Natural killer cell treated with Interleukin-12 subunit alpha and Interleukin-12 subunit beta and Interleukin-15 and Interleukin-18, amount 100 ng/mL, for 72 hours (primary cell): ENCODE data around the gene CMSS1. TPM values are rescaled to one million over a fixed set of nuclear protein-coding genes. Genes with fewer than 3 reads are reported as not detected.

Experiments used
- ATAC-seq, 2 donors: fragments of 150-1000 bp; cut with Tn5 transposase in 1 of 2; sonication (Bioruptor Pico), chemical (Tn5 transposase) in 1 of 2; 2 replicates each; pipeline ENCODE4 v1.10.0; 2021
- DNase-seq: peaks from one replicate; pipeline ENCODE4 v3.0.0; 2022; ENCODE audit warnings: low spot score
- H3K27ac Mint-ChIP-seq, 2 donors: 1 replicate in 1 of 2; 2 replicates in 1 of 2; pipeline ENCODE4 v1.8.0; 2022; ENCODE audit warnings: mixed read lengths in 2 of 2, mild to moderate bottlenecking in 1 of 2, moderate library complexity in 1 of 2
- H3K27me3 Mint-ChIP-seq, 2 donors: 1 replicate in 1 of 2; 2 replicates in 1 of 2; pipeline ENCODE4 v1.8.0; 2022; ENCODE audit warnings: mixed read lengths in 2 of 2
- H3K36me3 Mint-ChIP-seq: one replicate; pipeline ENCODE4 v1.8.0; 2022; ENCODE audit warnings: mixed read lengths
- H3K4me1 Mint-ChIP-seq, 2 donors: 1 replicate in 1 of 2; 2 replicates in 1 of 2; pipeline ENCODE4 v1.8.0; 2022; ENCODE audit warnings: low read depth in 2 of 2, mixed read lengths in 2 of 2, mild to moderate bottlenecking in 1 of 2
- H3K4me3 Mint-ChIP-seq: one replicate; pipeline ENCODE4 v1.8.0; 2022; ENCODE audit warnings: mixed read lengths
- H3K9me3 Mint-ChIP-seq: 2 replicates; pipeline ENCODE4 v1.8.0; 2022; ENCODE audit warnings: mixed read lengths
- total RNA-seq, 2 donors: library from RNA; stranded (reverse); gene quantifications; one replicate each; pipeline ENCODE4 v1.2.3, GENCODE V29; 2022

The CMSS1 gene
- total RNA-seq, 2 donors from 2014 or later: 35.7 to 67.8 TPM

DNA sequence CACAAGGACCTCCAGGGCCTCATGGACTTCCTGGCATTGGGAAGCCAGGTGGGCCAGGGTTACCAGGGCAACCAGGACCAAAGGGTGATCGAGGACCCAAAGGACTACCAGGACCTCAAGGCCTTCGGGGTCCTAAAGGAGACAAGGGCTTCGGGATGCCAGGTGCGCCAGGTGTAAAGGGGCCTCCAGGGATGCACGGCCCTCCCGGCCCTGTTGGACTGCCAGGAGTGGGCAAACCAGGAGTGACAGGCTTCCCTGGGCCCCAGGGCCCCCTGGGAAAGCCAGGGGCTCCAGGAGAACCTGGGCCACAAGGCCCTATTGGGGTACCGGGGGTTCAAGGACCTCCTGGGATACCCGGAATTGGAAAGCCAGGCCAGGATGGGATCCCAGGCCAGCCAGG is 23.2 kb upstream of the CMSS1 start:
- ATAC-seq (no peak), DNase-seq (no peak)
- H3K9me3 Mint-ChIP-seq: no peaks in the 10 kb centered on the region
- H3K27me3 Mint-ChIP-seq: peaks cover 12 to 15% of the 10 kb centered on the region in 2 donors
- no peaks in the 10 kb centered on the region for H3K36me3 Mint-ChIP-seq
- H3K4me1 Mint-ChIP-seq: no peaks in the 10 kb centered on the region
- H3K4me3 Mint-ChIP-seq: no peak overlapping the region
- no peak overlapping the region for H3K27ac Mint-ChIP-seq

- Mint-ChIP-seq H3K4me3 (no peak overlapping the region), H3K27me3 (peaks cover 6 to 10% of the 10 kb centered on the region in 2 donors), H3K9me3 (no peaks in the 10 kb centered on the region), H3K4me1 (no peaks in the 10 kb centered on the region), H3K36me3 (no peaks in the 10 kb centered on the region), H3K27ac (no peak overlapping the region)
- ATAC-seq (no peak), DNase-seq (no peak)
These were observed 22.1 kb upstream of the CMSS1 start for GRCh38 chr3:99795573-99795972.

DNA sequence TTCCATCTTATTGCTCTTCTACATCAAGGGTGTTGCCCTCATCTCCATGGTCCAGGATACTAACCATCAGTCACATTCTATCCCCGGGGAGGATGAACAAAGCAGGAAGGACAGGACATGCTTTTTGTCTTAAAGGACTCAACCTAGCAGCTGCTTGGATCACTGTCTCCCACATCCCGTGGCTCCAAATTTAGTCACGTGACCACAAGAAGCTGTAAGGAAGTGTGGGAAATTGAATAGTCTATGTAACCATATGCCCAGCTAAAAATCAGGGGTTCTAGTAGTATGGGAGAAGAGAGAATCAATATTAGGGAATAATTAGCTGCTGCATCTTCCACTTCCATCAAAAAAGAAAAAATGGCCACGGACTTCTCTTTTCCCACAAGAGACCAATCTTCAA is 18.2 kb upstream of the CMSS1 start:
- no peak for ATAC-seq
- Mint-ChIP-seq H3K9me3 (no peaks in the 10 kb centered on the region), H3K27ac (no peak overlapping the region)

GRCh38 chr3:99803297-99803696 is 14.4 kb upstream of the CMSS1 start:
- Mint-ChIP-seq H3K27ac (no peak overlapping the region), H3K4me3 (no peak overlapping the region), H3K36me3 (peaks cover 8% of the 10 kb centered on the region), H3K27me3 (peaks cover 0 to 8% of the 10 kb centered on the region in 2 donors), H3K9me3 (peaks cover 7% of the 10 kb centered on the region), H3K4me1 (no peaks in the 10 kb centered on the region)
- DNase-seq (no peak), ATAC-seq (no peak)

More for the DNA sequence above, 18.2 kb upstream of the CMSS1 start:
- Mint-ChIP-seq H3K36me3 (no peaks in the 10 kb centered on the region), H3K4me3 (no peak overlapping the region), H3K27me3 (peaks cover 0 to 3% of the 10 kb centered on the region in 2 donors), H3K4me1 (no peaks in the 10 kb centered on the region)
- DNase-seq: no peak

GRCh38 chr3:99805160-99805559 is 12.5 kb upstream of the CMSS1 start:
- no peak for ATAC-seq
- H3K4me1 Mint-ChIP-seq: no peaks in the 10 kb centered on the region
- no peak overlapping the region for H3K4me3 Mint-ChIP-seq
- DNase-seq: no peak
- peaks cover 0 to 8% of the 10 kb centered on the region in 2 donors for H3K27me3 Mint-ChIP-seq
- peaks cover 7% of the 10 kb centered on the region for H3K9me3 Mint-ChIP-seq
- no peak overlapping the region for H3K27ac Mint-ChIP-seq
- H3K36me3 Mint-ChIP-seq: peaks cover 8% of the 10 kb centered on the region

- DNase-seq: peak; percentile 73
- no peak for ATAC-seq
- Mint-ChIP-seq H3K27ac (no peak overlapping the region), H3K4me3 (no peak overlapping the region), H3K27me3 (peaks cover 8 to 13% of the 10 kb centered on the region in 2 donors), H3K36me3 (peaks cover 8% of the 10 kb centered on the region), H3K4me1 (no peaks in the 10 kb centered on the region), H3K9me3 (peaks cover 7% of the 10 kb centered on the region)
These were observed 9.4 kb upstream of the CMSS1 start for GRCh38 chr3:99808163-99808794.

DNA sequence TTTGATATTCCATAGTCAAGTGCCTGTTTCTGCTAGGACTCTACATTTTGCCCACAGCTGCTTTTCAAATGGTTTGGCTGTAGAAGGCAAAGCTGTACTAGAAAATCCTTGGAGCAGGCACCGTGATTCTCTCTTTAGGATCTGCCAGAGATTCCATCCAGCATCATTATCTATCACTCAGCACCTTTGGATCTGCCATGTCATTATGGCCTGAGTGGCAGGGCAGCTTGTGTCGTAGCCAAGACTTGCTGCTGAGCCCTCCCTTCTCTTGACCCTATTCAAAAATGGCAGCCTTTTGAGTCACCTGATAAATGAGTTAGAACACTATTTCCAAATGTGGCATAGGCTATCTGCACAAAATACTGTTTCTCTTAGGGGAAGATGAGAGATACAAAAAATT is 8.1 kb upstream of the CMSS1 start:
- H3K27ac Mint-ChIP-seq: no peak overlapping the region
- peaks cover 8 to 13% of the 10 kb centered on the region in 2 donors for H3K27me3 Mint-ChIP-seq
- H3K4me3 Mint-ChIP-seq: no peak overlapping the region
- DNase-seq: no peak
- no peak for ATAC-seq
- H3K36me3 Mint-ChIP-seq: peaks cover 8% of the 10 kb centered on the region
- no peaks in the 10 kb centered on the region for H3K4me1 Mint-ChIP-seq
- peaks cover 7% of the 10 kb centered on the region for H3K9me3 Mint-ChIP-seq

- H3K9me3 Mint-ChIP-seq: peaks cover 5% of the 10 kb centered on the region
- H3K4me1 Mint-ChIP-seq: no peaks in the 10 kb centered on the region
- no peak overlapping the region for H3K27ac Mint-ChIP-seq
- ATAC-seq (no peak), DNase-seq (no peak)
- peaks cover 8 to 13% of the 10 kb centered on the region in 2 donors for H3K27me3 Mint-ChIP-seq
- H3K4me3 Mint-ChIP-seq: no peak overlapping the region
- H3K36me3 Mint-ChIP-seq: peaks cover 6% of the 10 kb centered on the region
These were observed 7.3 kb upstream of the CMSS1 start for GRCh38 chr3:99810403-99810802.

GRCh38 chr3:99817047-99817436 is 620 bp upstream of the CMSS1 start:
- no peaks in the 10 kb centered on the region for H3K36me3 Mint-ChIP-seq
- H3K9me3 Mint-ChIP-seq: no peaks in the 10 kb centered on the region
- no peak for ATAC-seq
- no peak for DNase-seq
- peaks cover 5 to 7% of the 10 kb centered on the region in 2 donors for H3K27me3 Mint-ChIP-seq
- H3K27ac Mint-ChIP-seq: peak overlapping the region; percentile 80 to 94
- H3K4me3 Mint-ChIP-seq: peak overlapping the region; percentile 92
- peaks cover 23 to 25% of the 10 kb centered on the region in 2 donors for H3K4me1 Mint-ChIP-seq

DNA sequence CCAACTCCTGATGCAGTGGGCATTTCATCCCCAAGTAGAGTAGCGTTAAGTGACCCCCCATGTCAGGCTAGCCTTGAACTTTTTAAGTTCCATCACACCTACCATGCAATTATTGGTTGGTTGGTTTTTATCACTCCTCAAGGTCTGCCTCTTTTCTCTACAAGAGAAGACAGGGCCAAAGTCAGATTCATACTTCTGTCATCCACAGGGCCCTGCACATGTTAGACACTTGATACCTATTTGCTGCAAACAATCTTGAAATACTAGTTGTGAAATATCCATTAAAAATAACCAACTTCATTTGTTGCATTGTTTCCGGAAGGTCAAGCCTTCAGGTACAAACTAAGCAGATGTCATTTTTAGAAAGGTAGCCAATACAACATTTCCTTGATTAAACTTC is 1.2 kb downstream of the CMSS1 start:
- Mint-ChIP-seq H3K36me3 (no peaks in the 10 kb centered on the region), H3K4me1 (peaks cover 23 to 25% of the 10 kb centered on the region in 2 donors)

DNA sequence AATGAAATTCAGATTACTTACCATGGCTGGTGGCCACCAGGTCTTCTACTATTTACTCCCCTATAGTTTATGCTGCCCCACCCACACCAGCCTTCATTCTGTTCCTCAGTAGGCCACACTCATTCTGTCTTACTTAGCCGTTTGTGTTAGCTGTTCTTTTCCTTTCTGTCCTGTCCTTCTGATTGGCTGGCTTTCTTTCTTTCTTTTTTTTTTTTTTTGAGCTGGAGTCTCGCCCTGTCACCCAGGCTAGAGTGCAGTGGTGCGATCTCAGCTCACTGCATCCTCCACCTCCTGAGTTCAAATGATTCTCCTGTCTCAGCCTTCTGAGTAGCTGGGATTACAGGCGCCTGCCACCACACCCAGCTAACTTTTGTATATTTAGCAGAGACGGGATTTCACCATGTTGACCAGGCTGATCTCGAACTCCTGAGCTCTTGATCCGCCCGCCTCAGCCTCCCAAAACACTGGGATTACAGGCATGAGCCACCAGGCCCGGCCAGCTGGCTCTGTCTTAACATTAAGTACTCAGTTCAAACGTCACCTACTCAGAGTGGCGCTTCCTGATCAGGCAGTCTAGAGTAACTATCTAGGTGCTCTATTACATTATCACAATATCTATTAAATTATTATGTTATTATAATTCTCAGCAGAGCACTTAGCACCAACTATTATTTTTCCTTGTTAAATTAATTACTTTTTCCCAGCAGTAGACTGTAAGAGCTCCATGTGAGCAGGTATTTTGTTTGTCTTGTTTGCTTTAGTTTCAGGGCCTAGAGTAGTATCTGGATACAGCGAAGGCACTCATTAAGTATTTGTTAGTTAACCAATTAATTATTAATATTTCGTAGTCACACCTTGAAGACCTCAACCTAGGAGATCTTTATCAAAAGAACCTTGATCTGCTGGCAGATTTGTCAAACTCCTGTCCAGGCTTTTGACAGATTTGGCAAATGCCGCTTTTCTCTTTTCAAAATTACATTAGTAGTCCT is 6.4 kb downstream of the CMSS1 start:
- peaks cover 6 to 10% of the 10 kb centered on the region in 2 donors for H3K4me1 Mint-ChIP-seq
- H3K27ac Mint-ChIP-seq: no peak overlapping the region
- no peaks in the 10 kb centered on the region for H3K27me3 Mint-ChIP-seq
- H3K9me3 Mint-ChIP-seq: no peaks in the 10 kb centered on the region
- ATAC-seq (no peak), DNase-seq (no peak)
- no peak overlapping the region for H3K4me3 Mint-ChIP-seq
- no peaks in the 10 kb centered on the region for H3K36me3 Mint-ChIP-seq

More for the DNA sequence above, 1.2 kb downstream of the CMSS1 start:
- peak overlapping the region; percentile 80 to 94 for H3K27ac Mint-ChIP-seq
- DNase-seq: no peak
- H3K27me3 Mint-ChIP-seq: no peaks in the 10 kb centered on the region
- peak overlapping the region; percentile 92 for H3K4me3 Mint-ChIP-seq
- H3K9me3 Mint-ChIP-seq: no peaks in the 10 kb centered on the region
- ATAC-seq: no peak

DNA sequence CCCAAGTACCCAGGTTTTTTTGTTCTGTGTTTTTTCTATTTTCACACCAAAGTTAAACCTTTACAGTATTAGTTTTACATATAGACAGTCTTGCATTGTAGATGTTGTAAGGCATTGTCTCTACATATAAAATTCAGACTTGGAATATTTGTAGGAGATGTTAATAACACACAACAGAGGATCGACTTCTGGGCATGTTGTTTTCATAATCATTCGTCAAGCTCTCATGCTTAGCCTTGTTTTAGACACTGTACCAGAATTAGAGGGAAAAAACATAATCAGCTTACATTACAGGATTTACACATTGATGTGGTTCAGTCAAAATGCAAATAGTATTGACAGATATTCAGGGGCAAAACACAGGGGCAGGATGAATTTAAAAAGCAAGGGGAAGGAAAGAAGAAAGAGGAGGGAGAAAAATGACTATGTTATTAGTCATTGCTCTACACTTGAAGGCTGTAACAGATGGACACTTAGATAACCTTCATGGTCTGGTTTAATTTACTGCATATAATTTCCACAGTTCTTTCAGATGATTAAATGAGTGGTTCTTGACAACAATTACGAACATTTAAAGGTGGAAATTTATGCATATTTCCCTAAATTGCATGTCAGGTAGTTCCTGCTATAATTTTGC is 7.5 kb downstream of the CMSS1 start:
- no peaks in the 10 kb centered on the region for H3K9me3 Mint-ChIP-seq
- no peaks in the 10 kb centered on the region for H3K36me3 Mint-ChIP-seq
- H3K27ac Mint-ChIP-seq: no peak overlapping the region
- peaks cover 0 to 6% of the 10 kb centered on the region in 2 donors for H3K4me1 Mint-ChIP-seq
- no peak overlapping the region for H3K4me3 Mint-ChIP-seq
- ATAC-seq: peak in 1 of 2 donors; percentile 24
- no peaks in the 10 kb centered on the region for H3K27me3 Mint-ChIP-seq
- DNase-seq: no peak

DNA sequence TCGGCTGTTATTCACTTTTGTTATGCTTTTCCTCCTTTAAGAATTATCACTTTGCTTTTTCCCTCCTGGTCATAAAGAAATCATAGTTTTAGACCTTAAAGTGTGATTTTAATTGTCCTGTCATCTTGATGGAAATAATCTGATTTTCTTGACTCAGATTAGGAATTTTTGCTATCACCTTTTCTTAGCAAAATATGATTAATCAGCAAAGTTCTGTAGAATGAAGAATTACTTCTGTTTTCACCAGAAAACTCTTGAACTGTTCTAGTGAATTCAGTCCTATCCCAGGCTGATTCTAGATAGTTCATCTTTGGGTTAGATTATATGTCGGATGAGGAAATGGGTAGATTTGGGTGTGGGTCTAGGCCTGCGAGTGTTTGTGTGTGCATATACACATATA is 12.2 kb downstream of the CMSS1 start:
- no peaks in the 10 kb centered on the region for H3K9me3 Mint-ChIP-seq

More for the DNA sequence above, 12.2 kb downstream of the CMSS1 start:
- peaks cover 0 to 6% of the 10 kb centered on the region in 2 donors for H3K4me1 Mint-ChIP-seq
- no peak overlapping the region for H3K4me3 Mint-ChIP-seq
- DNase-seq (no peak), ATAC-seq (no peak)
- H3K27me3 Mint-ChIP-seq: no peaks in the 10 kb centered on the region
- H3K36me3 Mint-ChIP-seq: no peaks in the 10 kb centered on the region
- H3K27ac Mint-ChIP-seq: no peak overlapping the region
